ENCODE data around the gene XNDC1N. TPM values are rescaled to one million over a fixed set of nuclear protein-coding genes. Genes with fewer than 3 reads are reported as not detected.

Gene XNDC1N
- total and polyA plus RNA-seq, 2 donors from 2014 or later = 4.6 to 14.3 TPM

GRCh38 chr11:71937826-71938225 lies 9.4 kb upstream of the XNDC1N start:
- Histone ChIP-seq H3K4me1 (ENCODE audit: control insufficient read depth in 2 of 3, insufficient read depth in 2 of 3, low read depth in 1 of 3, low read length in 3 of 3) (peaks cover 0 to 20% (median 17%) of the 10 kb centered on the region in 3 donors), H3K9ac (ENCODE audit: low read length in 3 of 3) (no peak overlapping the region), H3K9me3 (ENCODE audit: control insufficient read depth in 2 of 3, insufficient read depth in 1 of 3, low read length in 3 of 3) (no peaks in the 10 kb centered on the region), H3K27ac (ENCODE audit: low read depth in 2 of 2, low read length in 2 of 2) (no peak overlapping the region), H3K4me3 (ENCODE audit: low read length in 3 of 3) (no peak overlapping the region), H3K36me3 (ENCODE audit: control insufficient read depth in 2 of 3, insufficient read depth in 3 of 3, low read length in 3 of 3) (no peaks in the 10 kb centered on the region), H3K27me3 (ENCODE audit: control insufficient read depth, insufficient read depth, low read length) (no peaks in the 10 kb centered on the region)
- no peak for DNase-seq
- intact Hi-C loops (cut with DNase I) = no loop called here
- no peak for TF ChIP-seq CTCF (IDR thresholded peaks at IDR 0.05; ENCODE audit: borderline replicate concordance, extremely low read depth, insufficient read depth)
- FAIRE-seq = no peak

- peaks cover 0 to 29% (median 18%) of the 10 kb centered on the region in 3 donors for H3K4me1 ChIP-seq (ENCODE audit: control insufficient read depth in 2 of 3, insufficient read depth in 2 of 3, low read depth in 1 of 3, low read length in 3 of 3)
- DNase-seq (no peak), FAIRE-seq (no peak)
- H3K9ac ChIP-seq (ENCODE audit: low read length in 3 of 3) = no peak overlapping the region
- no peaks in the 10 kb centered on the region for H3K9me3 ChIP-seq (ENCODE audit: control insufficient read depth in 2 of 3, insufficient read depth in 1 of 3, low read length in 3 of 3)
- no peak for TF ChIP-seq CTCF (IDR thresholded peaks at IDR 0.05; ENCODE audit: borderline replicate concordance, extremely low read depth, insufficient read depth)
- H3K4me3 ChIP-seq (ENCODE audit: low read length in 3 of 3) = no peak overlapping the region
- H3K27me3 ChIP-seq (ENCODE audit: control insufficient read depth, insufficient read depth, low read length) = no peaks in the 10 kb centered on the region
- no peaks in the 10 kb centered on the region for H3K36me3 ChIP-seq (ENCODE audit: control insufficient read depth in 2 of 3, insufficient read depth in 3 of 3, low read length in 3 of 3)
- intact Hi-C loops (cut with DNase I) = no loop called here
- no peak overlapping the region for H3K27ac ChIP-seq (ENCODE audit: low read depth in 2 of 2, low read length in 2 of 2)
Measured at GRCh38 chr11:71936825-71937224, 8.4 kb upstream of the XNDC1N start.

- Histone ChIP-seq H3K4me3 (ENCODE audit: low read length in 3 of 3) (no peak overlapping the region), H3K27ac (ENCODE audit: low read depth in 2 of 2, low read length in 2 of 2) (no peak overlapping the region), H3K36me3 (ENCODE audit: control insufficient read depth in 2 of 3, insufficient read depth in 3 of 3, low read length in 3 of 3) (no peaks in the 10 kb centered on the region), H3K27me3 (ENCODE audit: control insufficient read depth, insufficient read depth, low read length) (no peaks in the 10 kb centered on the region), H3K9ac (ENCODE audit: low read length in 3 of 3) (no peak overlapping the region), H3K9me3 (ENCODE audit: control insufficient read depth in 2 of 3, insufficient read depth in 1 of 3, low read length in 3 of 3) (no peaks in the 10 kb centered on the region), H3K4me1 (ENCODE audit: control insufficient read depth in 2 of 3, insufficient read depth in 2 of 3, low read depth in 1 of 3, low read length in 3 of 3) (peaks cover 0 to 36% (median 19%) of the 10 kb centered on the region in 3 donors)
- FAIRE-seq (no peak), DNase-seq (no peak)
- intact Hi-C loops (cut with DNase I) = no loop called here
- TF ChIP-seq CTCF (IDR thresholded peaks at IDR 0.05; ENCODE audit: borderline replicate concordance, extremely low read depth, insufficient read depth) = no peak
Measured at GRCh38 chr11:71935338-71935925, 7.0 kb upstream of the XNDC1N start.

GRCh38 chr11:71934213-71934612 lies 5.8 kb upstream of the XNDC1N start:
- no peak for TF ChIP-seq CTCF (IDR thresholded peaks at IDR 0.05; ENCODE audit: borderline replicate concordance, extremely low read depth, insufficient read depth)
- Histone ChIP-seq H3K36me3 (ENCODE audit: control insufficient read depth in 2 of 3, insufficient read depth in 3 of 3, low read length in 3 of 3) (no peaks in the 10 kb centered on the region), H3K4me3 (ENCODE audit: low read length in 3 of 3) (peak overlapping the region in 2 of 3 donors; percentile 12 to 40), H3K9ac (ENCODE audit: low read length in 3 of 3) (no peak overlapping the region), H3K27ac (ENCODE audit: low read depth in 2 of 2, low read length in 2 of 2) (peak overlapping the region; percentile 39 to 45), H3K9me3 (ENCODE audit: control insufficient read depth in 2 of 3, insufficient read depth in 1 of 3, low read length in 3 of 3) (no peaks in the 10 kb centered on the region), H3K27me3 (ENCODE audit: control insufficient read depth, insufficient read depth, low read length) (no peaks in the 10 kb centered on the region), H3K4me1 (ENCODE audit: control insufficient read depth in 2 of 3, insufficient read depth in 2 of 3, low read depth in 1 of 3, low read length in 3 of 3) (peaks cover 0 to 40% (median 23%) of the 10 kb centered on the region in 3 donors)
- DNase-seq (no peak), FAIRE-seq (no peak)
- intact Hi-C loops (cut with DNase I) = no loop called here
